ENCODE measurements around the gene LCN6. TPM values are rescaled to one million over a fixed set of nuclear protein-coding genes. Genes with fewer than 3 reads are reported as not detected.

The LCN6 gene
- total RNA-seq, 2 experiments from 2014 or later: not detected

GRCh38 chr9:136742591-136743391 lies 5.5 kb downstream of the LCN6 start, which contains the start of gene LCN10:
LCN10 (minus strand) TSS chr9:136742940; CDS start chr9:136742903, 37 bp downstream.
- no peak for TF ChIP-seq CTCF (IDR thresholded peaks at IDR 0.05)
- peaks cover 9 to 14% of the 10 kb centered on the region in 2 experiments for H3K27me3 ChIP-seq (ENCODE audit: control insufficient read depth in 1 of 2, insufficient read depth in 2 of 2, low read length in 2 of 2)
- DNase-seq: no peak
- peaks cover 0 to 29% of the 10 kb centered on the region in 2 experiments for H3K9me3 ChIP-seq (ENCODE audit: control insufficient read depth in 1 of 2, insufficient read depth in 1 of 2, low read length in 2 of 2)
- peak within 1 kb of the TSS; percentile 47 for H3K4me3 ChIP-seq (ENCODE audit: low read length)
- Mint-ChIP-seq H3K4me3 (peak within 1 kb of the TSS; percentile 63), H3K4me1 (ENCODE audit: low read depth) (no peaks in the 10 kb centered on the region), H3K27ac (no peak within 1 kb of the TSS), H3K9me3 (no peaks in the 10 kb centered on the region), H3K36me3 (ENCODE audit: low read depth) (no peaks in the 10 kb centered on the region), H3K27me3 (peaks cover 4% of the 10 kb centered on the region)
- ChIA-PET POLR2A (no interaction called here), CTCF (no interaction called here)
- no peak for ATAC-seq (ENCODE audit: poor library complexity)
- intact Hi-C loops (cut with DNase I, micrococcal nuclease): no loop called here
- no peak within 1 kb of the TSS for H3K27ac ChIP-seq (ENCODE audit: low read depth in 1 of 2, low read length in 2 of 2)
- H3K4me1 ChIP-seq (ENCODE audit: insufficient read depth, low read length): peaks cover 19% of the 10 kb centered on the region
- no peaks in the 10 kb centered on the region for H3K36me3 ChIP-seq (ENCODE audit: insufficient read depth, low read length)

GRCh38 chr9:136741883-136742571 lies 6.3 kb downstream of the LCN6 start:
- Mint-ChIP-seq H3K27ac (no peak overlapping the region), H3K27me3 (peaks cover 4% of the 10 kb centered on the region), H3K9me3 (no peaks in the 10 kb centered on the region), H3K4me3 (peak overlapping the region; percentile 63), H3K4me1 (ENCODE audit: low read depth) (no peaks in the 10 kb centered on the region), H3K36me3 (ENCODE audit: low read depth) (no peaks in the 10 kb centered on the region)
- POLR2A ChIA-PET: interaction anchor here (1.1 to 1.3 kb wide), 2 partner anchors 13 to 14 kb away, joined by 4 to 5 read pairs; no protein-coding TSS in a partner anchor
- peak in 3 of 14 experiments; percentile 25 to 41 (median 34) for DNase-seq
- Histone ChIP-seq H3K4me1 (ENCODE audit: insufficient read depth, low read length) (peaks cover 19% of the 10 kb centered on the region), H3K4me3 (ENCODE audit: low read length) (peak overlapping the region; percentile 47), H3K36me3 (ENCODE audit: insufficient read depth, low read length) (no peaks in the 10 kb centered on the region), H3K27me3 (ENCODE audit: control insufficient read depth in 1 of 2, insufficient read depth in 2 of 2, low read length in 2 of 2) (peaks cover 9 to 14% of the 10 kb centered on the region in 2 experiments), H3K9me3 (ENCODE audit: control insufficient read depth in 1 of 2, insufficient read depth in 1 of 2, low read length in 2 of 2) (peaks cover 0 to 25% of the 10 kb centered on the region in 2 experiments), H3K27ac (ENCODE audit: low read depth in 1 of 2, low read length in 2 of 2) (no peak overlapping the region)
- no peak for TF ChIP-seq CTCF (IDR thresholded peaks at IDR 0.05)
- CTCF ChIA-PET: no interaction called here
- peak; percentile 24 for ATAC-seq (ENCODE audit: poor library complexity)
- intact Hi-C loops (cut with DNase I, micrococcal nuclease): no loop called here

- Mint-ChIP-seq H3K27me3 (peaks cover 4% of the 10 kb centered on the region), H3K9me3 (no peaks in the 10 kb centered on the region), H3K36me3 (ENCODE audit: low read depth) (no peaks in the 10 kb centered on the region), H3K4me3 (peak overlapping the region; percentile 63), H3K4me1 (ENCODE audit: low read depth) (no peaks in the 10 kb centered on the region), H3K27ac (no peak overlapping the region)
- peak overlapping the region; percentile 47 for H3K4me3 ChIP-seq (ENCODE audit: low read length)
- intact Hi-C loops (cut with DNase I, micrococcal nuclease): no loop called here
- peaks cover 0 to 25% of the 10 kb centered on the region in 2 experiments for H3K9me3 ChIP-seq (ENCODE audit: control insufficient read depth in 1 of 2, insufficient read depth in 1 of 2, low read length in 2 of 2)
- POLR2A ChIA-PET: interaction anchor here (1.1 to 1.3 kb wide), 2 partner anchors 12 to 13 kb away, joined by 4 to 5 read pairs; no protein-coding TSS in a partner anchor
- CTCF ChIA-PET: no interaction called here
- H3K27me3 ChIP-seq (ENCODE audit: control insufficient read depth in 1 of 2, insufficient read depth in 2 of 2, low read length in 2 of 2): peaks cover 9 to 14% of the 10 kb centered on the region in 2 experiments
- ATAC-seq (ENCODE audit: poor library complexity) (no peak), DNase-seq (no peak)
- peaks cover 19% of the 10 kb centered on the region for H3K4me1 ChIP-seq (ENCODE audit: insufficient read depth, low read length)
- no peak overlapping the region for H3K27ac ChIP-seq (ENCODE audit: low read depth in 1 of 2, low read length in 2 of 2)
- TF ChIP-seq CTCF (IDR thresholded peaks at IDR 0.05): no peak
- H3K36me3 ChIP-seq (ENCODE audit: insufficient read depth, low read length): no peaks in the 10 kb centered on the region
Measured at GRCh38 chr9:136740971-136741882, 7.1 kb downstream of the LCN6 start.
